Esophagus muscularis mucosa (tissue), 4 donors: ENCODE data around the gene FNDC11. TPM values are rescaled to one million over a fixed set of nuclear protein-coding genes. Genes with fewer than 3 reads are reported as not detected.
"Not testable (repeated sequence)": the region's sequence is repeated elsewhere in the genome, so short reads cannot be mapped to it uniquely, and the experiment has no call there.

ENCODE experiments used
- DNase-seq: peaks from one replicate; pipeline ENCODE4 v3.0.0-alpha.2; 2017; ENCODE audit errors: extremely low spot score
- H3K27ac ChIP-seq, 4 donors: fragments of 200-600 bp; sonication (generic); replicated peaks in 1 of 4; 1 replicate in 3 of 4; 2 replicates in 1 of 4; pipeline ENCODE4 v1.5.1; 2016 to 2019; ENCODE audit warnings: mild to moderate bottlenecking in 1 of 4
- H3K27me3 ChIP-seq, 4 donors: fragments of 200-600 bp; sonication (generic); one replicate each; pipeline versions ENCODE4 v1.5.1 to v1.6.0; 2016 to 2019
- H3K36me3 ChIP-seq, 4 donors: fragments of 200-600 bp; sonication (generic); one replicate each; pipeline ENCODE4 v1.5.1; 2016 to 2019
- H3K4me1 ChIP-seq, 4 donors: fragments of 200-600 bp; sonication (generic); one replicate each; pipeline ENCODE4 v1.5.1; 2016 to 2019
- H3K4me3 ChIP-seq, 4 donors: fragments of 200-600 bp; sonication (generic); 1 replicate in 2 of 4; 2 replicates in 2 of 4; pipeline ENCODE4 v1.5.1; 2016 to 2019; ENCODE audit warnings: mild to moderate bottlenecking in 4 of 4, moderate library complexity in 1 of 4
- H3K9me3 ChIP-seq, 4 donors: fragments of 200-600 bp; sonication (generic); 1 replicate in 3 of 4; 2 replicates in 1 of 4; pipeline ENCODE4 v1.5.1; 2016 to 2019
- EP300 ChIP-seq: sonication (generic); formaldehyde crosslinking; IDR thresholded peaks from one replicate; pipeline ENCODE4 v1.6.1; 2017; ENCODE audit warnings: antibody characterized with exemption
- POLR2A ChIP-seq: fragments of 450-650 bp; IDR thresholded peaks from one replicate; pipeline ENCODE4 v1.6.1; 2017; ENCODE audit warnings: antibody characterized with exemption, moderate library complexity, mild to moderate bottlenecking, low read depth
- POLR2AphosphoS5 ChIP-seq, 2 donors: sonication (generic); formaldehyde crosslinking; IDR thresholded peaks; one replicate each; pipeline ENCODE4 v1.6.1; 2017; ENCODE audit warnings: antibody characterized with exemption in 2 of 2
- WGBS: methylation state at CpG from one replicate; pipeline ENCODE4 v1.1.5; 2018; 5-methylcytosine and 5-hydroxymethylcytosine counted together
- intact Hi-C: fragments of 100-400 bp; cut with DNase I; formaldehyde crosslinking; loops from one replicate; pipeline ENCODE4 v1.15.1; 2023
- total RNA-seq, 4 donors: library from RNA; depleted of rRNA; stranded (reverse); fragments of >200 nt; gene quantifications; one replicate each; pipeline versions ENCODE4 v1.1.0 to v1.2.1, GENCODE V29; 2016
- TF ChIP-seq, protein P1 (sequence below), 3 experiments: fragments of 200-600 bp in 2 of 3; fragments of 450-650 bp in 1 of 3; sonication (generic) in 2 of 3; IDR thresholded peaks; one replicate each; pipeline ENCODE4 v1.5.1; 2017 to 2019; ENCODE audit warnings: antibody characterized with exemption in 3 of 3, mild to moderate bottlenecking in 2 of 3, moderate library complexity in 1 of 3

Gene FNDC11
- total RNA-seq, 4 donors from 2014 or later: 0.23 to 0.83 (median 0.44) TPM

DNA sequence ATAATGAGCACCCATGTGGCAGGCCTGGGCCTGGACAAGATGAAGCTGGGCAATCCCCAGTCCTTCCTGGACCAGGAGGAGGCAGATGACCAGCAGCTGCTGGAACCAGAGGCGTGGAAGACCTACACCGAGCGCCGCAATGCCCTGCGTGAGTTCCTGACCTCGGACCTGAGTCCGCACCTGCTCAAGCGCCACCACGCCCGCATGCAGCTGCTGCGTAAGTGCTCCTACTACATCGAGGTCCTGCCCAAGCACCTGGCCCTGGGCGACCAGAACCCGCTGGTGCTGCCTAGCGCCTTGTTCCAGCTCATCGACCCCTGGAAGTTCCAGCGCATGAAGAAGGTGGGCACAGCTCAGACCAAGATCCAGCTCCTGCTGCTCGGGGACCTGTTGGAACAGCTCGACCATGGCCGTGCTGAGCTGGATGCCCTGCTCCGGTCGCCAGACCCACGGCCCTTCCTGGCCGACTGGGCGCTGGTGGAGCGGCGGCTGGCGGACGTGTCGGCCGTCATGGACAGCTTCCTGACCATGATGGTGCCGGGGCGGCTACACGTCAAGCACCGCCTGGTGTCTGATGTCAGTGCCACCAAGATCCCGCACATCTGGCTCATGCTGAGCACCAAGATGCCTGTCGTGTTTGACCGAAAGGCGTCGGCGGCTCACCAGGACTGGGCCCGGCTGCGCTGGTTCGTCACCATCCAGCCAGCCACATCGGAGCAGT, 1.9 kb downstream of the FNDC11 start:
- DNase-seq: no peak
- TF ChIP-seq, protein P1, sequence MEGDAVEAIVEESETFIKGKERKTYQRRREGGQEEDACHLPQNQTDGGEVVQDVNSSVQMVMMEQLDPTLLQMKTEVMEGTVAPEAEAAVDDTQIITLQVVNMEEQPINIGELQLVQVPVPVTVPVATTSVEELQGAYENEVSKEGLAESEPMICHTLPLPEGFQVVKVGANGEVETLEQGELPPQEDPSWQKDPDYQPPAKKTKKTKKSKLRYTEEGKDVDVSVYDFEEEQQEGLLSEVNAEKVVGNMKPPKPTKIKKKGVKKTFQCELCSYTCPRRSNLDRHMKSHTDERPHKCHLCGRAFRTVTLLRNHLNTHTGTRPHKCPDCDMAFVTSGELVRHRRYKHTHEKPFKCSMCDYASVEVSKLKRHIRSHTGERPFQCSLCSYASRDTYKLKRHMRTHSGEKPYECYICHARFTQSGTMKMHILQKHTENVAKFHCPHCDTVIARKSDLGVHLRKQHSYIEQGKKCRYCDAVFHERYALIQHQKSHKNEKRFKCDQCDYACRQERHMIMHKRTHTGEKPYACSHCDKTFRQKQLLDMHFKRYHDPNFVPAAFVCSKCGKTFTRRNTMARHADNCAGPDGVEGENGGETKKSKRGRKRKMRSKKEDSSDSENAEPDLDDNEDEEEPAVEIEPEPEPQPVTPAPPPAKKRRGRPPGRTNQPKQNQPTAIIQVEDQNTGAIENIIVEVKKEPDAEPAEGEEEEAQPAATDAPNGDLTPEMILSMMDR (IDR thresholded peaks at IDR 0.05): no peak
- no peak for TF ChIP-seq POLR2AphosphoS5 (IDR thresholded peaks at IDR 0.05)
- no peak for TF ChIP-seq POLR2A
- TF ChIP-seq EP300: no peak
- Histone ChIP-seq H3K27me3 (peaks cover 0 to 39% (median 11%) of the 10 kb centered on the region in 4 donors), H3K4me1 (peaks cover 12 to 26% (median 21%) of the 10 kb centered on the region in 4 donors), H3K9me3 (no peaks in the 10 kb centered on the region), H3K36me3 (peaks cover 15 to 33% (median 26%) of the 10 kb centered on the region in 4 donors), H3K4me3 (no peak overlapping the region), H3K27ac (no peak overlapping the region)
- WGBS: 93% methylated on average over 17 of the region's 45 CpGs
- intact Hi-C loops: no loop called here

DNA sequence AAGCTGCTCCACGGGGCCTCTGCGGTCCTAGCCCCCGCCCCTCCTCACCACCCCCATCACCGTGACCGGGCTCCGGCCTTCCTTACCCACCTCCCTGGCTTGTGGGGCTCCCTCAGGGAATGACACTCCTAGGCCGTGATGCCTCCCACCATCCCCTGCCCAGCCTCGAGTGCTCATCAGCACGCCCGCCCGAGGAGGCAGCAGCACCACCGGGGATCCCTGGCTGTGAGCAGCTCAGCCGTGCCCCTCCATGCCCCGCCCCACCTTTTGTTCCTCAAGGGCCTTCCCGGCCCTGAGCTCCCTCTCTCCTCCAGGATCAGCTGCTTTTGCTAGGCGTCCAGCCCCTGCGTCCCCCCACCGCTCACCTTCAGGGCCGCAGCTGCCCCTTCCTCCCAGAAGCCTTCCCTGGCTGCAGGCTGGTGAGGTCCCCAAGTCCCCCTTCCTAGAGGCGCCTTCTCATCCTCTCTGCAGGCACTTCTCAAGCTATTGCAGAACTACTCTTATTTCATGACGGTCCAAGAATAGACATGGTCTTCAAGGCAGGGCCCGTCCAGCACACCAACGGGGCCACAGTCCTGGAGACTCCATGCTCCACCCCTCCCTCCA, 3.0 kb downstream of the FNDC11 start:
- Histone ChIP-seq H3K27ac (no peak overlapping the region), H3K36me3 (peaks cover 24 to 45% (median 38%) of the 10 kb centered on the region in 4 donors), H3K9me3 (no peaks in the 10 kb centered on the region), H3K4me1 (peaks cover 12 to 26% (median 21%) of the 10 kb centered on the region in 4 donors), H3K4me3 (no peak overlapping the region), H3K27me3 (peaks cover 0 to 34% (median 11%) of the 10 kb centered on the region in 4 donors)
- WGBS: 77% methylated on average over 16 of the region's 23 CpGs
- TF ChIP-seq, protein P1 (IDR thresholded peaks at IDR 0.05): no peak
- TF ChIP-seq POLR2A (no peak), EP300 (no peak), POLR2AphosphoS5 (IDR thresholded peaks at IDR 0.05) (no peak)
- intact Hi-C loops: no loop called here
- no peak for DNase-seq

DNA sequence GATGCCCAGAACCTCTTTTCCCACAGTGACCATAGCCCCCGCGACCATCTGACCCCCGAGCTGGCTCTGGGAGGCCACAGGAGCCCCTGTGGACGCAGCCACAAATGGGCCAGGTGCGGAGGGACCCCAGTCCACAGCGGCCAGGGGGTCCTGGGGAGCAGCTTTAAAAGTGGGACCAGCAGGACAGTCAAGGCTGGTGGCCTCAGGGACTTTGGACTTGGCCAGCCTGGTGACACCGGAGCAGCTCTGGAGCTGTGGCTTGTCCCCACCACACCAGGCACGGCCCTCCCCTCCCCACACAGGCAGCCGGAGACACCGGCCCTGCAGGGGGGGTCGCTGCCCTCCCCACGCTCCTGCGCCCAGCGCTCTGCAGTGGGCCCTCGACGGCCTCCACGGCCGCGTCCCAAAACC, 3.5 kb downstream of the FNDC11 start:
- H3K4me1 ChIP-seq: peaks cover 12 to 25% (median 21%) of the 10 kb centered on the region in 4 donors
- intact Hi-C loops: no loop called here
- no peak for DNase-seq
- no peak for TF ChIP-seq EP300
- H3K27ac ChIP-seq: no peak overlapping the region
- peaks cover 29 to 50% (median 43%) of the 10 kb centered on the region in 4 donors for H3K36me3 ChIP-seq
- H3K4me3 ChIP-seq: no peak overlapping the region
- H3K27me3 ChIP-seq: peaks cover 0 to 30% (median 11%) of the 10 kb centered on the region in 4 donors
- no peaks in the 10 kb centered on the region for H3K9me3 ChIP-seq
- 85% methylated on average over 4 of the region's 19 CpGs for WGBS

DNA sequence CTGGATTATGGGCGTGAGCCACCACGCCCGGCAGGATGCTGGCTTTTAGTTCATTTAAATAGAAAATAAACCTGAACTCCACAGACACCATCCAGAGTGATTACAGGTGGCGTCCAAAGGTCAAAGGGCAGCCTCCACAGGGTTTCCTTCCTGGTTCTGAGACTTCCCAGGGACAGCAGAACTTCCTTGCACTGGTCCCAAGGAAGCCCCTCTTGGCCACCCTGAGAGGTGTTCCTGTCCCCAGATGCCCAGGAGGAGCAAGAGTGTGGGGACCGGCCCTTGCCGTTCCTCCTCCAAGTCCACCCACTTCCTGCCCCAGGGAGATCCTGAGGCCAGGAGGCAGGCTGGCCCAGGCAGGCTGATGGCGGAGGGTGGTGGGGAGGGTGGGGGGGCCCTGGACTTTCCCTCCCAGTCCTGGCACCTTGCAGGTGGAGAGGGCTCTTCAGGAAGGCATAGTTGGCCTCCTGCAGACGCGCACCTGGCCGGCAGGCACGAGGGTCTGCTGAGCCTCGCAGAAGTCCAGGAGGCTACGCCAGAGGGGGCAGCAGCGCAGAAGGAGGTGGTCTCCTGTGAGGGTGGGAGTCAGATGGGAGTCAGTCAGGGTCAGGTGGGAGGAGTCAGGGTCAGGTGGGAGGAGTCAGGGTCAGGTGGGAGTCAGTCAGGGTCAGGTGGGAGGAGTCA, 5.0 kb downstream of the FNDC11 start:
- intact Hi-C loops: no loop called here

DNA sequence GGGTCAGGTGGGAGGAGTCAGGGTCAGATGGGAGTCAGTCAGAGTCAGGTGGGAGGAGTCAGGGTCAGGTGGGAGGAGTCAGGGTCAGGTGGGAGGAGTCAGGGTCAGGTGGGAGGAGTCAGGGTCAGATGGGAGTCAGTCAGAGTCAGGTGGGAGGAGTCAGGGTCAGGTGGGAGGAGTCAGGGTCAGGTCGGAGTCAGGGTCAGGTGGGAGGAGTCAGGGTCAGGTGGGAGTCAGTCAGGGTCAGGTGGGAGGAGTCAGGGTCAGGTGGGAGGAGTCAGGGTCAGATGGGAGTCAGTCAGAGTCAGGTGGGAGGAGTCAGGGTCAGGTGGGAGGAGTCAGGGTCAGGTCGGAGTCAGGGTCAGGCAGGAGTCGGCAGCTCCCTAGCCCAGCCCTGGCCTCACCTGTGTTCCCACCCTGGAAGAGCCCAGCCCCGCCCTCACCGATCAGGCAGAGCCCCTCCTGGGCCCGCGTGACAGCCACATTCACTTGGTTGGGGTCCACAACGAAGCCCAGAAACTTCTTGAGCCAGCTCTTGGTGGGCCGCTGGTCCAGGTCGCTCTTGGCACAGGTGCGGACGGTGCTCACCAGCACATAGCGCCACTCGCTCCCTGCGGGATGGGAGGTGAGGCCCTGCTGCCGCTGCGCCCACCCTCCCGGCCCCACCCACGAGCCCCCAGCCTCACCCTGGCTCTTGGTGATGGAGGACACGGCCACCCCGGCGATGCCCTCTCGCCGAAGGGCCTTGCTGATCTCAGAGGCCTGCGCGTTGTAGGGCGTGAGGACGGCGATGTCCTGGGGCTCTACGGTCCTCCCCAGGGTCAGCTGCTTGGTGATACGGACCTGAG, 5.8 kb downstream of the FNDC11 start:
- DNase-seq, intact Hi-C loops, H3K4me3 ChIP-seq, H3K27me3 ChIP-seq, H3K9me3 ChIP-seq, H3K4me1 ChIP-seq, H3K27ac ChIP-seq: not testable (repeated sequence)
- 85% methylated on average over 7 of the region's 31 CpGs for WGBS
- peaks cover 33 to 72% (median 65%) of the 10 kb centered on the region in 4 donors for H3K36me3 ChIP-seq

More for the DNA sequence above, 5.0 kb downstream of the FNDC11 start:
- H3K27ac ChIP-seq: no peak overlapping the region
- peaks cover 7 to 11% (median 8%) of the 10 kb centered on the region in 4 donors for H3K4me1 ChIP-seq
- no peak for DNase-seq
- no peaks in the 10 kb centered on the region for H3K9me3 ChIP-seq
- H3K27me3 ChIP-seq: peaks cover 0 to 15% (median 2%) of the 10 kb centered on the region in 4 donors
- TF ChIP-seq POLR2A (no peak), EP300 (no peak), POLR2AphosphoS5 (IDR thresholded peaks at IDR 0.05) (no peak)
- TF ChIP-seq, protein P1 (IDR thresholded peaks at IDR 0.05): no peak
- peaks cover 33 to 64% (median 58%) of the 10 kb centered on the region in 4 donors for H3K36me3 ChIP-seq
- WGBS: 97% methylated on average over 11 of the region's 14 CpGs
- H3K4me3 ChIP-seq: no peak overlapping the region
